K562 (cell line): ENCODE measurements around the gene ANAPC16. TPM values are rescaled to one million over a fixed set of nuclear protein-coding genes. Genes with fewer than 3 reads are reported as not detected.
A peak's percentile ranks its signal among the peaks of the same experiment; 100 is the strongest.

Experiments used
- CREB1 ChIP-seq, 2 experiments: sonication (generic) in 1 of 2; formaldehyde crosslinking in 1 of 2; IDR thresholded peaks; 2 replicates each; pipeline versions ENCODE4 v1.6.1 to v1.8.0; 2012 to 2022; ENCODE audit warnings: inconsistent platforms in 1 of 2, mild to moderate bottlenecking in 1 of 2, missing genetic modification reagents in 1 of 2, moderate library complexity in 1 of 2
- CSDE1 ChIP-seq, 2 experiments: fragments of 450-650 bp; IDR thresholded peaks; 2 replicates each; pipeline ENCODE4 v1.6.1; 2016; ENCODE audit warnings: mild to moderate bottlenecking in 1 of 2
- E2F3 ChIP-seq: fragments of 250-450 bp; sonication (Bioruptor Pico); IDR thresholded peaks from 2 replicates; pipeline ENCODE4 v1.4.0; 2020; ENCODE audit warnings: mild to moderate bottlenecking
- GABPB2 ChIP-seq: fragments of 250-450 bp; sonication (Bioruptor Pico); conservative IDR thresholded peaks from 2 replicates; pipeline ENCODE4 v1.5.1; 2021; ENCODE audit warnings: mild to moderate bottlenecking
- HDGF ChIP-seq: fragments of 450-650 bp; IDR thresholded peaks from 2 replicates; pipeline ENCODE4 v1.6.1; 2016
- KAT8 ChIP-seq: fragments of 450-650 bp; IDR thresholded peaks from 2 replicates; pipeline ENCODE4 v1.6.1; 2016; ENCODE audit warnings: low read depth, mild to moderate bottlenecking
- KDM2B ChIP-seq: fragments of 250-450 bp; sonication (Bioruptor Pico); IDR thresholded peaks from 2 replicates; pipeline ENCODE4 v1.8.0; 2021; ENCODE audit warnings: mild to moderate bottlenecking, moderate library complexity
- KLF6 ChIP-seq: fragments of 250-450 bp; sonication (Bioruptor Pico); IDR thresholded peaks from 2 replicates; pipeline ENCODE4 v1.4.0; 2020; ENCODE audit warnings: mild to moderate bottlenecking, moderate library complexity, borderline replicate concordance
- LARP7 ChIP-seq: fragments of 450-650 bp; IDR thresholded peaks from 2 replicates; pipeline ENCODE4 v1.6.1; 2016
- LCOR ChIP-seq: sonication (generic); formaldehyde crosslinking; IDR thresholded peaks from 2 replicates; pipeline ENCODE4 v1.8.0; 2022; ENCODE audit warnings: mild to moderate bottlenecking, missing genetic modification reagents
- NR4A1 ChIP-seq, 2 experiments: fragments of 250-450 bp in 1 of 2; fragments of 450-650 bp in 1 of 2; sonication (Bioruptor Pico) in 1 of 2; IDR thresholded peaks; 2 replicates each; pipeline versions ENCODE4 v1.4.0 to v1.6.1; 2016 to 2020; ENCODE audit warnings: mild to moderate bottlenecking in 2 of 2, missing compliant biosample characterization in 1 of 2, missing genetic modification characterization in 1 of 2, moderate library complexity in 1 of 2
- OTX1 ChIP-seq: fragments of 450-650 bp; formaldehyde crosslinking; IDR thresholded peaks from 2 replicates; pipeline ENCODE4 v1.4.0; 2022; ENCODE audit warnings: mild to moderate bottlenecking
- SIX5 ChIP-seq, 2 experiments: IDR thresholded peaks; 2 replicates each; pipeline ENCODE4 v1.6.1; 2011; ENCODE audit warnings: low read length in 2 of 2, borderline replicate concordance in 1 of 2, low read depth in 1 of 2, mild to moderate bottlenecking in 1 of 2, moderate library complexity in 1 of 2; ENCODE audit not compliant: insufficient read depth in 1 of 2
- SRSF7 ChIP-seq: fragments of 200-400 bp; formaldehyde crosslinking; optimal IDR thresholded peaks from 2 replicates; pipeline ENCODE3; 2017; ENCODE audit warnings: mild to moderate bottlenecking, low read depth, low read length
- STAT5B ChIP-seq: fragments of 250-450 bp; sonication (Bioruptor Pico); IDR thresholded peaks from 2 replicates; pipeline ENCODE4 v1.8.0; 2021; ENCODE audit warnings: mild to moderate bottlenecking, inconsistent platforms
- ZBTB1 ChIP-seq: sonication (generic); formaldehyde crosslinking; IDR thresholded peaks from 2 replicates; pipeline ENCODE4 v1.8.1; 2023; ENCODE audit warnings: missing genetic modification reagents, low read depth, mild to moderate bottlenecking, borderline replicate concordance
- ZFP36 ChIP-seq: fragments of 150-350 bp; IDR thresholded peaks from 2 replicates; pipeline ENCODE4 v1.6.1; 2018; ENCODE audit warnings: low read length, low read depth; ENCODE audit not compliant: partially characterized antibody
- ZFP91 ChIP-seq: sonication (generic); formaldehyde crosslinking; IDR thresholded peaks from 2 replicates; pipeline ENCODE4 v1.8.0; 2022; ENCODE audit warnings: mild to moderate bottlenecking, missing genetic modification reagents
- ZNF124 ChIP-seq: sonication (generic); formaldehyde crosslinking; IDR thresholded peaks from 2 replicates; pipeline ENCODE4 v1.8.1; 2022; ENCODE audit warnings: missing genetic modification reagents
- ZNF512 ChIP-seq: IDR thresholded peaks from 2 replicates; pipeline ENCODE4 v1.6.1; 2016; ENCODE audit warnings: missing genetic modification characterization, missing compliant biosample characterization
- polyA plus RNA-seq, 8 experiments: library from polyadenylated mRNA; depleted of rRNA in 4 of 8; stranded (reverse) in 5 of 8; unstranded in 3 of 8; fragments of >200 nt; fragmentation: Nextera tagmentation in 2 of 8; fragmentation: Illumina TruSeq in 1 of 8; extraction: Ambion mirVana in 2 of 8; extraction: Trizol in 1 of 8; gene quantifications; 2 replicates each; pipeline versions ENCODE4 v1.2.1 to v1.2.3, GENCODE V29; 2011 to 2014; ENCODE audit warnings: inconsistent platforms in 1 of 8, missing spikeins in 1 of 8
- total RNA-seq, 7 experiments: library from RNA; depleted of rRNA in 6 of 7; stranded (reverse); fragments of >200 nt in 6 of 7; fragmentation: Illumina TruSeq in 2 of 7; extraction: Trizol in 2 of 7; gene quantifications; 2 replicates each; pipeline versions ENCODE4 v1.2.1 to v1.2.3, GENCODE V29; 2011 to 2021; ENCODE audit warnings: low replicate concordance in 1 of 7
- TF ChIP-seq, protein P1 (sequence below): sonication (generic); formaldehyde crosslinking; IDR thresholded peaks from 2 replicates; pipeline ENCODE4 v1.8.0; 2023; ENCODE audit warnings: mild to moderate bottlenecking, missing genetic modification reagents

The ANAPC16 gene
- total and polyA plus RNA-seq, 9 of the 15 experiments (the other 6 are each of a cell fraction or from before 2014, with no cell fraction given) = 42.6 to 208 (median 108) TPM

DNA sequence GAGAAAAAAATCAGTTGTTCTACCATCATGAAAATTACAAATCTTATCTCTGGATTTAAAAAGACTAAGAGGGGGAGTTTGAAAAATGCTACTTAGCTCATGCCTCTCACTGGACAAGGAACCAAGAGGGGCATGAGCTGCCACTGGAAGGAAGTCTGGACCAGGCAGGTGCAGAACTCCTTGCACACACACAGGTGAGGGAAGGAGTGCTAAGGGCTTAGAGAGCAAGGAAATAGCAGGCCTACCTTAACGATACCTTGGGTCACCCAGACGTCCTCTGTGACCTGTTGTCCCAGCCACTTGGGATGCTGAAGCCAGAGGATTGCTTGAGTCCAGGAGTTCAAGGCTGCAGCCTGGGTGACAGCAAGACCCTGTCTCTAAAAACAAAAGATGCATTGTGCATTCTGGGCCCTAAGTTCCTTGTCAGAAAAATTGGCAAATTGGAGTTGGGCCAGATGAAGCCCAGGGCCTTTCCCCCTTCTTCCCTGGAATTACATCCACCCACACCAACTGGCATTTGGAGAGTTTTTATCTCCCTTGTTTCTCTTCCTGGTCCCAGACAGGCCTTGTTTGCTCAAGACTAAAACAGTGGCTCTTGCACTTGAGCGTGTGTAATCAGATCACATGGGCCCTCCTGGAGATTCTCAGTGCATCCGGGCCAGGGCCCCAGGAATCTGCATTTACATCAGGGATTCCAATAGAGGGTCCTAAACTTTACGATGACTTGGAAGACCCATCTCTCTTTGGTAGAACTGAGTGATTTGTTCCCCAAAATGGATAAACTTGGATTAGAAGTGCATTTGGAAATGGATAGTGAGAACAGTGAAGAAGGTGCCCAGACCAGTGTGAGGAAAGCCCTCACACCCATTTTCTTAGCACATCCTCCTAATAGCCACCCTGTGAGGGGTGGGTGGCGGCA is 60.9 kb downstream of the ANAPC16 start (continued):
- TF ChIP-seq KDM2B (CRISPR knock-in tag) (no peak; the same call in 1 of the 2 replicates), ZFP36 (no peak), KLF6 (CRISPR knock-in tag) (0 out of 2 replicates have a peak, but pooled peaks have one; percentile 54), LARP7 (no peak), STAT5B (CRISPR knock-in tag) (no peak), GABPB2 (CRISPR knock-in tag) (peak; percentile 97), NR4A1 (CRISPR knock-in tag; IDR thresholded peaks at IDR 0.05) (no peak; the same call in 1 of the 2 replicates), NR4A1 (tag; IDR thresholded peaks at IDR 0.05) (peak; percentile 60), CREB1 (IDR thresholded peaks at IDR 0.05) (0 out of 2 replicates have a peak, but pooled peaks have one; percentile 8), CREB1 (CRISPR knock-in tag; IDR thresholded peaks at IDR 0.05) (no peak), CSDE1 (IDR thresholded peaks at IDR 0.05) (no peak), ZNF512 (no peak), SRSF7 (no peak), KAT8 (no peak), ZBTB1 (CRISPR knock-in tag) (no peak), ZFP91 (CRISPR knock-in tag) (peak; percentile 44; the same call in 1 of the 2 replicates), ZNF124 (no peak), OTX1 (CRISPR knock-in tag) (peak; percentile 95), LCOR (CRISPR knock-in tag) (peak; percentile 83), SIX5 (IDR thresholded peaks at IDR 0.05; ENCODE audit: borderline replicate concordance in 1 of 2, insufficient read depth in 1 of 2, low read depth in 1 of 2, low read length in 2 of 2) (no peak), HDGF (no peak), E2F3 (no peak)
- TF ChIP-seq, protein P1, sequence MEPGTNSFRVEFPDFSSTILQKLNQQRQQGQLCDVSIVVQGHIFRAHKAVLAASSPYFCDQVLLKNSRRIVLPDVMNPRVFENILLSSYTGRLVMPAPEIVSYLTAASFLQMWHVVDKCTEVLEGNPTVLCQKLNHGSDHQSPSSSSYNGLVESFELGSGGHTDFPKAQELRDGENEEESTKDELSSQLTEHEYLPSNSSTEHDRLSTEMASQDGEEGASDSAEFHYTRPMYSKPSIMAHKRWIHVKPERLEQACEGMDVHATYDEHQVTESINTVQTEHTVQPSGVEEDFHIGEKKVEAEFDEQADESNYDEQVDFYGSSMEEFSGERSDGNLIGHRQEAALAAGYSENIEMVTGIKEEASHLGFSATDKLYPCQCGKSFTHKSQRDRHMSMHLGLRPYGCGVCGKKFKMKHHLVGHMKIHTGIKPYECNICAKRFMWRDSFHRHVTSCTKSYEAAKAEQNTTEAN (CRISPR knock-in tag) = peak; percentile 81
